ENCODE data around the gene SH3BP1. TPM values are rescaled to one million over a fixed set of nuclear protein-coding genes. Genes with fewer than 3 reads are reported as not detected.
A peak's percentile ranks its signal among the peaks of the same experiment; 100 is the strongest.
"Not testable (repeated sequence)": the region's sequence is repeated elsewhere in the genome, so short reads cannot be mapped to it uniquely, and the experiment has no call there.

The SH3BP1 gene
- total RNA-seq, 4 donors from 2014 or later, result 2.9 to 4.9 (median 3.2) TPM

- H3K4me3 ChIP-seq, result peak overlapping the region in 1 of 2 donors; percentile 93
- H3K9me3 ChIP-seq, result no peaks in the 10 kb centered on the region
- H3K4me1 ChIP-seq, result peaks cover 0 to 43% (median 15%) of the 10 kb centered on the region in 3 donors
- WGBS, 2 donors (ENCODE audit: low coverage in 1 of 2), result 5 to 9% methylated on average over 13 to 20 of the region's 44 CpGs
- no peaks in the 10 kb centered on the region for H3K36me3 ChIP-seq
- H3K27me3 ChIP-seq, result peaks cover 29% of the 10 kb centered on the region
- ATAC-seq, result no peak
- peak overlapping the region; percentile 73 to 99 (median 96) for H3K27ac ChIP-seq
- TF ChIP-seq POLR2AphosphoS5 (IDR thresholded peaks at IDR 0.05) (no peak), EP300 (IDR thresholded peaks at IDR 0.05) (no peak), CTCF (IDR thresholded peaks at IDR 0.05) (peak in 3 of 4 experiments; percentile 85 to 96 (median 89))
These were observed 32.2 kb upstream of the SH3BP1 start for GRCh38 chr22:37607010-37607934.

GRCh38 chr22:37607935-37608476, 31.5 kb upstream of the SH3BP1 start:
- no peak for TF ChIP-seq EP300 (IDR thresholded peaks at IDR 0.05)
- Histone ChIP-seq H3K9me3 (no peaks in the 10 kb centered on the region), H3K4me3 (peak overlapping the region; percentile 63 to 93), H3K27me3 (peaks cover 29% of the 10 kb centered on the region), H3K4me1 (peaks cover 0 to 49% (median 15%) of the 10 kb centered on the region in 3 donors), H3K27ac (peak overlapping the region; percentile 73 to 99 (median 96)), H3K36me3 (no peaks in the 10 kb centered on the region)
- ATAC-seq, result no peak
- WGBS, 2 donors (ENCODE audit: low coverage in 1 of 2), result 0 to 3% methylated on average over 7 of the region's 17 CpGs

- peaks cover 0 to 55% (median 21%) of the 10 kb centered on the region in 3 donors for H3K4me1 ChIP-seq
- no peaks in the 10 kb centered on the region for H3K36me3 ChIP-seq
- no CpG with 5 or more reads among the region's 82 CpGs for WGBS, 2 donors (ENCODE audit: low coverage in 1 of 2)
- H3K27me3 ChIP-seq, result peaks cover 29% of the 10 kb centered on the region
- ATAC-seq, result peak; percentile 95
- H3K27ac ChIP-seq, result peak within 1 kb of the TSS; percentile 73 to 99 (median 96)
- H3K9me3 ChIP-seq, result no peaks in the 10 kb centered on the region
- no peak for TF ChIP-seq EP300 (IDR thresholded peaks at IDR 0.05)
- peak in 2 of 4 experiments; percentile 6 to 16 for TF ChIP-seq CTCF (IDR thresholded peaks at IDR 0.05)
- peak; percentile 5 to 50 for TF ChIP-seq POLR2A (IDR thresholded peaks at IDR 0.05)
- TF ChIP-seq POLR2AphosphoS5 (IDR thresholded peaks at IDR 0.05), result peak; percentile 54
- peak within 1 kb of the TSS; percentile 63 to 93 for H3K4me3 ChIP-seq
These were observed 30.8 kb upstream of the SH3BP1 start, which contains the start of gene GGA1 for GRCh38 chr22:37608477-37609239. Gene GGA1 (plus strand): TSS chr22:37608834. CDS start chr22:37608861, 27 bp downstream.

GRCh38 chr22:37609240-37610152, 30.0 kb upstream of the SH3BP1 start:
- H3K27me3 ChIP-seq, result peaks cover 27% of the 10 kb centered on the region
- 8 to 12% methylated on average over 9 to 12 of the region's 26 CpGs for WGBS, 2 donors (ENCODE audit: low coverage in 1 of 2)
- H3K27ac ChIP-seq, result peak overlapping the region; percentile 73 to 99 (median 96)
- H3K4me1 ChIP-seq, result peaks cover 0 to 62% (median 21%) of the 10 kb centered on the region in 3 donors
- TF ChIP-seq EP300 (IDR thresholded peaks at IDR 0.05) (no peak), POLR2A (IDR thresholded peaks at IDR 0.05) (no peak), POLR2AphosphoS5 (IDR thresholded peaks at IDR 0.05) (no peak), CTCF (IDR thresholded peaks at IDR 0.05) (no peak)
- H3K9me3 ChIP-seq, result no peaks in the 10 kb centered on the region
- peak overlapping the region; percentile 63 to 93 for H3K4me3 ChIP-seq
- no peak for ATAC-seq
- peaks cover 0 to 6% of the 10 kb centered on the region in 2 donors for H3K36me3 ChIP-seq

GRCh38 chr22:37610153-37610475, 29.4 kb upstream of the SH3BP1 start:
- ATAC-seq, H3K9me3 ChIP-seq: not testable (repeated sequence)
- WGBS, 2 donors (ENCODE audit: low coverage in 1 of 2), result 88% methylated on average over 1 of the region's 3 CpGs; no CpG with 5 or more reads in 1 of the 2 donors
- peak overlapping the region in 1 of 2 donors; percentile 93 for H3K4me3 ChIP-seq
- H3K27me3 ChIP-seq, result peaks cover 21% of the 10 kb centered on the region
- peak overlapping the region in 3 of 4 donors; percentile 95 to 99 (median 96) for H3K27ac ChIP-seq
- H3K4me1 ChIP-seq, result peaks cover 0 to 62% (median 21%) of the 10 kb centered on the region in 3 donors
- H3K36me3 ChIP-seq, result peaks cover 0 to 13% of the 10 kb centered on the region in 2 donors

Measured in gastroesophageal sphincter (tissue), 4 donors.